Measurements from ENCODE around the gene ATP5MC3. TPM values are rescaled to one million over a fixed set of nuclear protein-coding genes. Genes with fewer than 3 reads are reported as not detected.

The ATP5MC3 gene
- total RNA-seq, 1 donor from 2014 or later = 159 TPM

DNA sequence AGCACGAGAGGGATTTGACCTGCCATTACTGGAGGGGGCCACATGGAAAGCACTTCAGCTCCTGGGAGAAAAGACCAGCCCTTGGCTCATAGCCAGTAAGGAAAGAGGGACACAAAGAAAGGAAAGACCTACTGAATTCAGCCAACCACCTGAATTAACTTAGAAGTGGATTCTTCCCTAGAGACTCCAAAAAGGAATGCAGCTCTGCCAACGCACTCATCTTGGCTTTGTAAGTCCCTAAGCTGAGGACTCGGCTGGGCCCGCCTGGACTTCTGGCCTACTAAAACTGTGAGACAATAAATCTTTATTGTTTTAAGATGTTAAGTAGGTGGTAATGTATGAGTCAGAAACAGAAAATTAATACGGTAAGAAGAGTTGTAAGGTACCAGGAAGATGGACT is 25.0 kb downstream of the ATP5MC3 start:
- no peak overlapping the region for H3K4me3 ChIP-seq (ENCODE audit: low read depth, low read length)
- H3K36me3 ChIP-seq (ENCODE audit: control insufficient read depth, insufficient read depth, low read length) = no peaks in the 10 kb centered on the region
- TF ChIP-seq, protein P1, sequence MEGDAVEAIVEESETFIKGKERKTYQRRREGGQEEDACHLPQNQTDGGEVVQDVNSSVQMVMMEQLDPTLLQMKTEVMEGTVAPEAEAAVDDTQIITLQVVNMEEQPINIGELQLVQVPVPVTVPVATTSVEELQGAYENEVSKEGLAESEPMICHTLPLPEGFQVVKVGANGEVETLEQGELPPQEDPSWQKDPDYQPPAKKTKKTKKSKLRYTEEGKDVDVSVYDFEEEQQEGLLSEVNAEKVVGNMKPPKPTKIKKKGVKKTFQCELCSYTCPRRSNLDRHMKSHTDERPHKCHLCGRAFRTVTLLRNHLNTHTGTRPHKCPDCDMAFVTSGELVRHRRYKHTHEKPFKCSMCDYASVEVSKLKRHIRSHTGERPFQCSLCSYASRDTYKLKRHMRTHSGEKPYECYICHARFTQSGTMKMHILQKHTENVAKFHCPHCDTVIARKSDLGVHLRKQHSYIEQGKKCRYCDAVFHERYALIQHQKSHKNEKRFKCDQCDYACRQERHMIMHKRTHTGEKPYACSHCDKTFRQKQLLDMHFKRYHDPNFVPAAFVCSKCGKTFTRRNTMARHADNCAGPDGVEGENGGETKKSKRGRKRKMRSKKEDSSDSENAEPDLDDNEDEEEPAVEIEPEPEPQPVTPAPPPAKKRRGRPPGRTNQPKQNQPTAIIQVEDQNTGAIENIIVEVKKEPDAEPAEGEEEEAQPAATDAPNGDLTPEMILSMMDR (IDR thresholded peaks at IDR 0.05; ENCODE audit: insufficient read depth, low read length, poor library complexity, severe bottlenecking) = no peak
- no peaks in the 10 kb centered on the region for H3K27me3 ChIP-seq (ENCODE audit: control insufficient read depth, insufficient read depth, low read length)
- no peak for DNase-seq (ENCODE audit: low read depth)

DNA sequence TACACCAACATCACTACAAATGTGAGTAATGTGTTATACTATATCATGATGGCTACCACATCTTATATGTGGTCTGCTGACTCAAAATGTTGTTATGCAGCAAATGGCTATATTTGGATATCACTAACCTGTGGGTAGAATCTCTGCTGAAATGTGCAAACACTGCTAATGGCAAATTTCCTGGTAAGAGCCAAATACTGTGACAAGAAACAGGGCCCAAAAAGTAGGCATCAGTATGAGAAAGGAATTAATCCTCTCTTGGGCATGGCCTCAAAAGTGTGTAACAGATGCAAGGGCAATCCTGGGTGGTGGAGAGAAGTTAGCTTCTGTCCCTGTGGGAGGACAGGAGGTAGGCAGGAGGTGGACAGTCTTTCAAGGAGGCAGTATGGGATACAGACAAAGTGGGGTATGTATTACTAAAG is 26.8 kb downstream of the ATP5MC3 start:
- TF ChIP-seq, protein P1 (IDR thresholded peaks at IDR 0.05; ENCODE audit: insufficient read depth, low read length, poor library complexity, severe bottlenecking) = no peak
- Histone ChIP-seq H3K36me3 (ENCODE audit: control insufficient read depth, insufficient read depth, low read length) (no peaks in the 10 kb centered on the region), H3K27me3 (ENCODE audit: control insufficient read depth, insufficient read depth, low read length) (no peaks in the 10 kb centered on the region), H3K4me3 (ENCODE audit: low read depth, low read length) (no peak overlapping the region)
- DNase-seq (ENCODE audit: low read depth) = no peak

DNA sequence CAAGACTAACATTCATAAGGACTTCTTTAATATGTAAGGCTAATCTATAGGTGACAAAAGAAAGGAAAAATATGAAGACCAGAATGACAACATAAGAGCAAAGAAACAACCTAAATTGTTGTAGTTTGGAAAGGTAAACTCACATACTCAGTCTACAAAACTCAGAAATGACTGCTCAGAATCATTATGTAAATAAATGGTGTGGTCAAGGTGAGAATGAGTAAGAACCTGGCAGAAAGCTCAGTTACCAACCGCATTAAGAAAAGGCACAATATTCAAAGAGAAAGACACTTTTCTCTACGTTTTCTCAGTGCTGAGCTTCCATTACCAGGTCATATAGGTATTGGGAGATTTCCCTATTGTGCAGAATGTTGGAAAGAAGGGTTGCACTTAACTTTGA is 29.3 kb downstream of the ATP5MC3 start:
- TF ChIP-seq, protein P1 (IDR thresholded peaks at IDR 0.05; ENCODE audit: insufficient read depth, low read length, poor library complexity, severe bottlenecking) = no peak
- H3K36me3 ChIP-seq (ENCODE audit: control insufficient read depth, insufficient read depth, low read length) = no peaks in the 10 kb centered on the region
- H3K4me3 ChIP-seq (ENCODE audit: low read depth, low read length) = no peak overlapping the region
- DNase-seq (ENCODE audit: low read depth) = no peak
- no peaks in the 10 kb centered on the region for H3K27me3 ChIP-seq (ENCODE audit: control insufficient read depth, insufficient read depth, low read length)

DNA sequence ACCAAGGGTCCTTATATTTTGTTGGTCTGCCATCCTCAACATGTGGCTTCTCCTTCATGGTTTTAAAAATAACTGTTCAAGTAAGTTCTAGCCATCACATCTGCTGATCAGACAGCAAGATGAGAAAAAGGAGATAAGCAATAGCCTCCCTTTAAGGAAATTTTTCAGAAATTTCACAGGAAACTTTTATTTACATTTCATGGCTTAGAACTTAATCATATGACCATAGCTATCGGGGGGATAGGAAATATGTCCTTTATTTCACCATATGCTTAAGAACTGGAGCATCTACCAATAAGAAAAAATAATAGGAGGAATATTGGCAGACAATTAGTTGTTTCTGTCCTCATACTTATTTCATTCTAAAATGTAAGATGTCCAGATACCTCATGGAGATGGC is 29.7 kb downstream of the ATP5MC3 start:
- no peak for DNase-seq (ENCODE audit: low read depth)
- H3K36me3 ChIP-seq (ENCODE audit: control insufficient read depth, insufficient read depth, low read length) = no peaks in the 10 kb centered on the region
- TF ChIP-seq, protein P1 (IDR thresholded peaks at IDR 0.05; ENCODE audit: insufficient read depth, low read length, poor library complexity, severe bottlenecking) = no peak
- no peaks in the 10 kb centered on the region for H3K27me3 ChIP-seq (ENCODE audit: control insufficient read depth, insufficient read depth, low read length)
- no peak overlapping the region for H3K4me3 ChIP-seq (ENCODE audit: low read depth, low read length)

DNA sequence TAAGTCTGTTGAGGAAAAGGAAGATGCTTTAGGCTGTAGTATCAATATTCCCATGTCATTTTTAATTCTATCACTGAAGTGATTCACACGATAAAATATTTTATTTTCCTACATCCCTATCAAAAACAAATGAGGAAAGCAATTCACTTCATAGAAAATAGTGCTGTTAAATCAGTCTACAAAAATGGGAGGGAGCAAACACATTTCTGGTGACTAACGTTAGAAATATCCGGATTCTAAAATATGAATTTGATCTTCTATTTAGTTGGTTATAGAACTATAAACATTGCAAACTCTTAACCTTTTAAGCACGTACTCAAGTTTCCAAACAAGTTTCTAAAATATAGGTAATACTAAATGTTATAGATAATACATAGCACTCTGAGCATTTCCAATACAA is 34.3 kb downstream of the ATP5MC3 start:
- Histone ChIP-seq H3K36me3 (ENCODE audit: control insufficient read depth, insufficient read depth, low read length) (peaks cover 2% of the 10 kb centered on the region), H3K27me3 (ENCODE audit: control insufficient read depth, insufficient read depth, low read length) (no peaks in the 10 kb centered on the region), H3K4me3 (ENCODE audit: low read depth, low read length) (no peak overlapping the region)
- TF ChIP-seq, protein P1 (IDR thresholded peaks at IDR 0.05; ENCODE audit: insufficient read depth, low read length, poor library complexity, severe bottlenecking) = no peak
- no peak for DNase-seq (ENCODE audit: low read depth)

DNA sequence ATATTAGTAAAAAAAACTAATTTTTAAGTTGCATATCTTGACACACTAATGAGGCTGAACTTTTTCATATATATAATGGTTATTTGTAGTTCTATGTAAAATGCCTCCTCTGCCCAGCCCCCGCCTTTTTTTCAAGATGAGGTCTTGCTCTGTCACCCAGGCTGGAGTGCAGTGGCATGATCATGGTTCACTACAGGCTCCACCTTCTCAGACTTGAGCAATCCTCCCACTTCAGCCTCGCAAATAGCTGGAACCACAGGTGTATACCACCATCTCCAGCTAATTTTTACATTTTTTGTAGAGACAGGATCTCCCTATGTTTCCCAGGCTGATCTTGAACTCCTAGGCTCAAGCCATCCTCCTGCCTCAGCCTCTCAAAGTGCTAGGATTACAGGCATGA is 37.8 kb downstream of the ATP5MC3 start:
- TF ChIP-seq, protein P1 (IDR thresholded peaks at IDR 0.05; ENCODE audit: insufficient read depth, low read length, poor library complexity, severe bottlenecking) = no peak
- DNase-seq (ENCODE audit: low read depth) = no peak
- Histone ChIP-seq H3K4me3 (ENCODE audit: low read depth, low read length) (no peak overlapping the region), H3K36me3 (ENCODE audit: control insufficient read depth, insufficient read depth, low read length) (peaks cover 2% of the 10 kb centered on the region), H3K27me3 (ENCODE audit: control insufficient read depth, insufficient read depth, low read length) (no peaks in the 10 kb centered on the region)

Data from kidney epithelial cell (primary cell).